ENCODE results near the gene STXBP5.

Gene STXBP5

DNA sequence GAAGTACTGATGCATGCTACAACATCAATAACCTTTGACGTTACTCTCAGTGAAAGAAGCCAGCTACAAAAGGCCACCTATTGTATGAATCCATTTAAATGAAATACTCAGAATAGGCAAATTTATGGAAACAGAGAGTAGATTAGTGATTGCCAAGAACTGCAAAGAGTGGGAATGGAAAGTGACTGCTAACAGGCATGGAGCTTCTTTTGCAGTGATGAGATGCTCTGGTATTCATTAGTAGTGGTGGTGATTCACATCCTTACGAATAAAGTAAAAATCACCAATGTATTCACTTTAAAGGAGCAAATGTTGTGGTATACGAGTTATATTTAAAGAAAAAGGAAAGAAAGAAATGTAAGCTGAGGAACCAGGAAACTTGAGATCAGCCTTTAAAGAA is 177.5 kb downstream of the STXBP5 start:
- DNase-seq (ENCODE audit: low read depth in 2 of 2): no peak

DNA sequence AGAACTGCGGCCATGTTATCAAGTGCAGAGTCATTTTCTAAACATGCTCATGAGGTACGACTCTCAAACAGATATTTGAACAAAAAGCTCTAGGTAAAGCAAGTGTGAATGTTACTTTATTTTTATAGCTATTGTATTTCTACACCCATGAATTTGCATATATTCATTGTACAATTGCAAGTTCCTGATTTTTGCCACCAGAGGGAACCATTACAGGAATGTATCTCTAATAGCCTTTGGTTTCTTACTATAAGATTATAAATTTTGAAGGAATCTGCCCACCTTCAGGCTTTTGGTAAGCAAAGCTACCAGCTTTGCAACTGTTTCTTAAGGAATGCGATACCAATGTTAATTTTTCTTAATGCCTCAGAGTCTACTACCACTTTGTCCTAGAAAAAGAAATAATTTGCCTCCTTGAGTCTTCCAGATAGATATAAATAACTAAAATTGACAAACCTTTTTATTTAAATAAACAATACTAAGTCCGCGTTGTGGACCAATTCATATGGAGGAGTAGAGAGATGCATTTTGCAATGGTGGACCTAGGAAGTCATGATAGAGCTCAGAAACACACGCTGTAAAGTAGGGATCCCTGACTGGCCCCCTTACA is 178.8 kb downstream of the STXBP5 start:
- DNase-seq (ENCODE audit: low read depth in 2 of 2): no peak

DNA sequence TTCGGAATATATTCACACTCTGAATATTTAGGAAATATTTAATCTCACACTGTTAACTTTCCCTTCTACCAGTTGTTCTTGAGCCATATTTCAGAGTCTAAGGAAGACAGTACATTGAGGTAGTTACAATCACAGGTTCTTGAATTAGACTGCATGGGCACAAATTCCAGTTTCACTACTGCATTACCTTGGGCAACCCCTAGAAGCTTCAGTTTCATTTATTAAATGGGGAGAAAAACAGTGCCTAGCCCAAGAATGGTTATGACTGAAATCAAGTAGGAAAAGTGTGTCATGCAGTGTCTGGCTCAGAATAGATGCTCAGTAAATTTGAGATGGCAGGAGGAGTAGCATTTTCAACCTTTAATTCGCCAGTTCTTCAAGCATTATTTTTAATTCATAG is 179.8 kb downstream of the STXBP5 start:
- no peak for DNase-seq (ENCODE audit: low read depth in 2 of 2)

GRCh38 chr6:147384737-147385710 is 180.8 kb downstream of the STXBP5 start:
- no peak for DNase-seq (ENCODE audit: low read depth in 2 of 2)

- no peak for DNase-seq (ENCODE audit: low read depth in 2 of 2)
These were observed 185.2 kb downstream of the STXBP5 start for GRCh38 chr6:147389463-147389862.

DNA sequence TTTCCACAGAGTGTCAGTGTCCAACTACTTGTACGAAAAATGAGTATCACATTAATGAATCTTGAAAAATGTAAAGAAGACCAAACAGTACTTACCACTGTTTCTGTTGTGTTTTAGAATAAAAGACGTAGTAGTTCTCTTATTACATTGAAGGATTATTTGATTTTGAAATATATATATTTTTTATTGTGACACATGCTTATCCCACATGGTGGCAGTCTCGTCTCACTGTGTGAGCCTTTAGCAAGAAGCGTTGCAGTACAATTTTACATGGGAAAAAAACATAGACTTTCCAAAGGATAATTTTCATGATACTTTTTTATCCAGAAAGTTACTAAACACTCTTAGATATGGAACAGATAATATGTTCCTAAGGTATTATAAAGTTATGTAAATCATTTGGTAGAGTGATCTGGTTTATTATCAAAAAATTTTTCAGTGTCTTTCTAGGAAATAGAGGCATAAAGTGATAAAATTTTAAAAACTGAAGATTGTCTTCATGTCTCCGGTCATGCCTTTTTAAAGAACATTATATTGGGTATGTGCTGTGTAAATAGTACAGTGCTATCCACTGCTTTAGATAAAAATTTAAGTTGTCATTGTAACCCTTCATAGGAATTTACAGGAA is 186.8 kb downstream of the STXBP5 start:
- DNase-seq (ENCODE audit: low read depth in 2 of 2): no peak

DNA sequence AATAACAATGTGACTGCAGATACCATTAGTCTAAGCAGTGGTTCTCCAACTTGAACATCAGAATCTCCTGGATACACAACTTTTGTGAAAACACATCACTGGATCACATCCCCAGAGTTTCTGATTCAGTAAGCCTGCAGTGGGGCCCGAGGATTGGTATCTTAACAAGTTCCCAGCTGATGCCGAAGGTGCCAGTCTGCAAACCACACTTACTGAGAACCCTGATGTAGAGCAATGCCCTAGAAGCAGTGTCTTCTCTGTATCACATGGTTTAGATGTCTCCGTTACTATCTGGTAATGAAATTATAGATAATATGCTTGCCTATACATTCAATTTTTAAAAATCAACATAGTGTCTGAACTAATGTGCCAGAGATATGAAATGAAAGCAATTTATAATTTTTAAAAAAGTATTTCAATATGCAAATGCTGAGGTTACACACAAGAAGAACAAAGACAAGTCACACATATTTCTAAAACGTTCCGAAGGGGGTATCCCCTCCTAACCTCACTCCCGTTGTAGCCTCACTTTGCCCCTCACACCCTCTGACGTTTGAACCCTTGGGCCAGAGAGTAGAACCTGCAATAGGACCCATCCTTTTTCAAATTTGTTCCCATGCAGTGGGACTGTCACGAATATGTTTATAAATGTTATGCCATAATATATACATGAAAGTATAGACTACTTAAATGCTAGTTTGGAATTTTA is 188.9 kb downstream of the STXBP5 start:
- no peak for DNase-seq (ENCODE audit: low read depth in 2 of 2)

GRCh38 chr6:147395158-147395557 is 190.9 kb downstream of the STXBP5 start:
- no peak for DNase-seq (ENCODE audit: low read depth in 2 of 2)

DNA sequence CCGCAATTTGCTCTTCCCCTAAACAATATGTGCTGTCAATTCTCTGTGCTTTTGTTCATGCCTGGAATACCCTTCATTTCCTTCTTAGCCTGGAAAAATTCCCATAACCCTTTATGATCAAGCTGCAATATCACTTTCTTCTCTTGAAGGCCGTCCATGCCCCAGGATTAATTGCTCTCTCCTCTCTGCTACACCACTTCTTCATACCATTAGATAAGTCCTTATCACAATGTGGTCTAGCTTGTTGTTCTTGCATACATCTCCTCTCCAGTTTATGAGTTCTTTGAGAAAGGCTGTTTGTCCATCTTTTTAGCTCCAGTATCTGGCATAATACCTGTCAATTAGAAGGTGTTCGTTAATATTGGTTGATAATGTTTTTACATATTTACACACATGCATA is 193.1 kb downstream of the STXBP5 start:
- no peak for DNase-seq (ENCODE audit: low read depth in 2 of 2)

GRCh38 chr6:147400968-147401367 is 196.8 kb downstream of the STXBP5 start:
- DNase-seq (ENCODE audit: low read depth in 2 of 2): no peak

- DNase-seq (ENCODE audit: low read depth in 2 of 2): no peak
These were observed 197.6 kb downstream of the STXBP5 start for GRCh38 chr6:147401779-147402178.

- DNase-seq (ENCODE audit: low read depth in 2 of 2): no peak
These were observed 202.6 kb downstream of the STXBP5 start for GRCh38 chr6:147406783-147407182.

DNA sequence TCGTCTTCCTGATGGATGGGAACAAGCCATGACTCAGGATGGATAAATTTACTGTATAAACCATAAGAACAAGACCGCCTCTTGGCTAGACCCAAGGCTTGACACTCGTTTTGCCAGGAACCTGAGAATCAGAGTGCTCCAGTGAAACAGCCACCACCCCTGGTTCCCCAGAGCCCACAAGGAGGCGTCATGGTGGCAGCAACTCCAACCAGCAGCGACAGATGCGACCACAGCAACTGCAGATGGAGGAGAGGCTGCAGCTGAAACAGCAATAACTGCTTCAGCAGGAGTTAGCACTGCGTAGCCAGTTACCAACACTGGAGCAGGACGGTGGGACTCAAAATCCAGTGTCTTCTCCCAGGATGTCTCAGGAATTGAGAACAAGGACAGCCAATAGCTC is 203.4 kb downstream of the STXBP5 start:
- DNase-seq (ENCODE audit: low read depth in 2 of 2): no peak

- no peak for DNase-seq (ENCODE audit: low read depth in 2 of 2)
These were observed 212.4 kb downstream of the STXBP5 start for GRCh38 chr6:147416622-147417021.

DNA sequence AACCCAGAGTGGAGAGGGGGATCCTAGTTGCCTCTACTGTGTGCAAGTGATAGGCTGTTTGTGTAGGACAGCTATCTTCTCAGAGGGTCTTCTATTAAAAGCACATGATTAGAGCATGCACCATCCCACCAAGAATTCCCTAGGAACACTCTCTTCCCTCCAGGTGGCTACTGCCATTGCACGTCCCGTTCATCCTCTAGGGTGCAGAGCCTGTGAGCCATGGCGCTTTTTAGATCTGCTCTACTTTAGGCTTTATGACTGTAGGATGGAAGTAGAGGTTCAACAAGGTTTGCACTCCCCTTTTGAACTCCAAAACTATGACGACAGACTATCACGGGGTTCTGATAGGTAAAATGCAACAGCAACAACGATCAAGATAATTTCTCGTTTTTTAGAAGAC is 213.7 kb downstream of the STXBP5 start:
- no peak for DNase-seq (ENCODE audit: low read depth in 2 of 2)

DNA sequence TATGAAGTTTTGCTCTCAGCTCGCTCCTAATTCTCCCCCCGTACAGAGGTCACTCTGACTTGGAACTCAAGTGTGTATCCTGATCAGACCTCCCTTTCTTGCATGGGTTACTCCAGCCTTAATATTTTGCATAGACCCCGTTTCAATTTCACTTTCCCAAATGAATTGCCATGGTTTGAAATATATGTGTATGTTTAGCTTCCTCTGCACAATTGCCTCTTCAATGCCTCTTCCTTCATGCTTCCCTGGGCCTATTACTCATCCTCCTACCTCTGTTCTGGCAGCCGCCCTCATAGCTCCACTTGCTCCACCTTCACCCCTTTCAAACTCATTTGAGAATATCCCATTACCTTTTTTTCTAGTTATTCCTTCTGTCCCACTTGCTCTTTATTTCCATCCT is 214.3 kb downstream of the STXBP5 start:
- no peak for DNase-seq (ENCODE audit: low read depth in 2 of 2)

GRCh38 chr6:147421903-147422302 is 217.7 kb downstream of the STXBP5 start:
- DNase-seq (ENCODE audit: low read depth in 2 of 2): no peak

GRCh38 chr6:147423111-147423510 is 218.9 kb downstream of the STXBP5 start:
- DNase-seq (ENCODE audit: low read depth in 2 of 2): no peak

DNA sequence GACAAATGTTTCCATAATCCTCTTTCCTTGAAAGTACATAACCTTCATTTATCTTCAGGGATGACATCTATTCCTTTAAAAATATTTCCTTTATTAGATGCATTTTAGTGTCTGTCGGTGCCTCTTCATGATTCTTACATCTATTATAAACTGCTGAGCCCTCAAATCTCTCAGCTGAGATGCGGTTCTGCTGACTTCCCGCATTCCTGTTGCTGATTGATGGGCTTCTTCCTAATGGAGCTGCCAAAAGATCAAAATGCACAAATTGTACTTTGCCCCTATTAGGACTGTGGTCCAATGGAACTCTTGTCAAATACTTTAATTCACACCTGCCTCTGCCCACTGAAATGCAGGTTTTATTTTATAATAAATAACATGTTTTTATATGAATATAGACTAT is 225.6 kb downstream of the STXBP5 start:
- no peak for DNase-seq (ENCODE audit: low read depth in 2 of 2)

DNA sequence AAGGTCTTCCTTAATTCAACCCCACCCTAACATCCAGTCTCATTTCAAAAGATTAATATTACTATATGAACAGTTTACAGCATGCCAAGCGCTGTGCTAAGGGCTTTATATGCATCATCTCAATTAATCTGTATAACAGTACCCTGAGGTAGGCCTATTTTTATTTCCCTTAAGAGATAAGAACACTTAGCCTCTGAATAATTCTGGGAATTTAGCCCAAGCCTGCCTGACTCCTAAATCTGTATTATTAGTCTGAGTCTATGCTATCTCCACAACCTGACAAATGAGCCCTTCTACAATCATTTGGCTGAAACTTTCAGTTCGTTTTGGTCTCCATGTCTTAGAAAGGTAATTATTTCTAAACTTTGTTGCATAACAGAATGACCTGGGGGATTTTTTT is 226.6 kb downstream of the STXBP5 start:
- DNase-seq (ENCODE audit: low read depth in 2 of 2): no peak

DNA sequence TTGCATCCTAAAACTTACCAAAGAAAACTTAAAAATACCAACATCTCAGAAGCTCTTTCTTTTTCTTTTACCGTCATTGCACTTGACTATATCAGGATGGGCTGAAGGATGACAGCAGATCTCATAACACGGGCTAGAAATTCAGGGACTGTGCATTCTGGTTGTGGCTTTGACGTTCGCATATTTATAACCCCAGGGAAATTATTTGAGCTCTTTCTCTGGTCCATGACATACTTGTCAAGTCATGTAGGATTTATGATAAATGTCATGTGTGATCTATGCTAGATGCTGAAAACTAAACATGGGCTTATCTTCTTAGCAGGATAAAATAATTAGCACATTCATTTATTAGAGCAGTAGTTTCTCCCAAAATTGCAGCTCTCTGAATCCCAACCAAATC is 229.9 kb downstream of the STXBP5 start:
- no peak for DNase-seq (ENCODE audit: low read depth in 2 of 2)

GRCh38 chr6:147434516-147434915 is 230.3 kb downstream of the STXBP5 start:
- DNase-seq (ENCODE audit: low read depth in 2 of 2): no peak

Measured in stimulated activated CD4-positive, alpha-beta T cell treated with anti-CD3 and anti-CD28 coated beads, Interleukin-1b, Interleukin-23, amount 100 ng/mL, for 1 hour (primary cell).